HG02870 (cell line): Measurements from ENCODE around the gene MAP7D3.
A peak's percentile ranks its signal among the peaks of the same experiment; 100 is the strongest.

Experiments used
- ATAC-seq: cut with Tn5 transposase; IDR thresholded peaks from one replicate; pipeline ENCODE4 v1.9.1; 2021; ENCODE audit warnings: mild to moderate bottlenecking, moderate library complexity; ENCODE audit not compliant: unreplicated experiment

The MAP7D3 gene

DNA sequence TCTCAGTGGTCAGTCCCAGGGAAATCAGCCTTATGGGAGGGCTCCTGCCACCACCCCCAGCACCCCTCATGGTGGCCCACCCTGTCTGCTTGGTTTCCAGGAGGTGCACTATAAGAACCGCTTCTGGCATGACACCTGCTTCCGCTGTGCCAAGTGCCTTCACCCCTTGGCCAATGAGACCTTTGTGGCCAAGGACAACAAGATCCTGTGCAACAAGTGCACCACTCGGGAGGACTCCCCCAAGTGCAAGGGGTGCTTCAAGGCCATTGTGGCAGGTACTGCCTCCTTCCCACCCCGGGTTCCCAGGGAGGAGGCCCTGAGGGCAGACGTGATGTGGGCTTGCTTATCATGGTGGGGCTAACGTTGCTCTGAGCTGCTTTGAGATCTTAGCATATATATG, 44.3 kb downstream of the MAP7D3 start:
- no peak for ATAC-seq

DNA sequence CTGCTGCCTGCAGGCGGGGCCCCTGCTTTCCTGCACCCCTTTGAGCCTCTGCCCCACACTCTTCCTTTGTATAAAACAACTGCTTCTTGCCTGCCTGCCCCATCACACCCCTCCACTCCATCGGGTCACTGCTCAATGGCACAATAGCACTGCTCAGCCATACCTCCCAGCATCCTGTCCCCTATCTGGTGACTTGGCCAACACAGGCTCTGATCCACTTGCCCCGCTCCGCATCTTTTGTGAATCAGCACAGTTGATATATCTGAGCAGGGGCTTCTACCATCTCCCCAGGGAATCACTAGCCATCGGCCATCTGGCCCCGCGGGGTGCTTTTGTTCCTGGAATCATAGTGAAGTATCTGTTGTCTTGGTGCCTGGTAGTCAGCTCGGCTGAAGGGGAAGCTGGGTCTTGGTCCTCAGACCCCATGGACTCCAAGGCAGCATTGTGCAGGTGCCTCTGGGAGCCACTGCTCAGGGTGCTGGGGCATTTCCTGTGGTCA, 45.3 kb downstream of the MAP7D3 start:
- no peak for ATAC-seq

DNA sequence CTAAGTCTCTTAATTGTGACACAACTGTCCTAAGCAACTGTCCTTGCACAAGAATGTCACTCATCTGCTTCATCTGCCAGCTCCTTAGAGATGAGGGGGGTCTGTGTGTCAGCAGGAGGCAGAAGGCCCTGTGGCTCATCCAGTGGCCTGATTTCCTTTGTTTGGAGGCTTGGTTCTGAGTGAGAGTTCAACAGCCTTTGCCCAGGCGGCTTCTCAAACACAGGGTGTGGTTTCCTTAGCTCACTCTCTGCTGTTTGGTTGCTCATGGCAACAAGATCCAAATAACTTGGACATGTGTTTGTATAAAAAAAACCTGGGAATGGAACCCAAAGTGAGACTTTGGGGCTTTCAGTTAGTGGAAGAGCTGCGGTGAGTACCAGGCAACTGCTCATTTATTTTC, 46.6 kb downstream of the MAP7D3 start:
- ATAC-seq: no peak

DNA sequence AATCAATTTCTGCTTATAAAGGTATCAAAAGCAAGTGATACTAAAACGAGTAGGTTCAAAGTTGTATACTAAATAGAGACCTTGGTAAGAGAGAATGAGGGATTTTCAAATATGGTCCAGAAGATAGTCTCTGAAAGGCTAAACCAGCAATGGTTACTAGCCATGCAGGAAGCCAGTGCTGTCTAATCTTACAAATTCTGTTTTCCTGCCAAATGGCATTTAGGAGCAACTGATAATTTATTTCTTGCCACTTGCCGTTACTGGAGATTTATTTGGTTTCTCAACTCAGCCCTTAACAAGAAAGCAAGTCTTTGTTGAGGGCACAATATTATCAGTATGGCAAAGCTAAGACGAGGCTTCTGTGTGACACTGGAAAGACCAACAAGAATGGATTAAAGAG, 47.2 kb downstream of the MAP7D3 start:
- no peak for ATAC-seq

DNA sequence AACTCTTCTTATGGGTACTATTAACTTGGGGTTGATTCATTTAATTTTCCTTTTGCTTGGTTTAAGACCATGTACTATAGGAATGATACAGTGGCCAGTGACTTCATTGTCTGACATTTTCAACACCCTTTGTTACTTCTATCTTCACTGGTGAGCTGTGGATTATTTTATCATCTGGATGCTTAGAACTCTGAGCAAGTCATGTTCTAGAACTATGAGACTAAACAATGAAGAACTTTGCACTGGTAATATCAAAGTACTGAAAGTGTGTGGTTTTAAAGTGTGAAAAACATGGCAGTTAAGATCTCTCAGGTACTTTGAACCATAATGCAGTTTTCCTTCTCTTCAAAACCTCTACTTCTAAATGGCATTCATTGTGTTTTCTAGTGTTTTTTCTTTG, 47.8 kb downstream of the MAP7D3 start:
- no peak for ATAC-seq

DNA sequence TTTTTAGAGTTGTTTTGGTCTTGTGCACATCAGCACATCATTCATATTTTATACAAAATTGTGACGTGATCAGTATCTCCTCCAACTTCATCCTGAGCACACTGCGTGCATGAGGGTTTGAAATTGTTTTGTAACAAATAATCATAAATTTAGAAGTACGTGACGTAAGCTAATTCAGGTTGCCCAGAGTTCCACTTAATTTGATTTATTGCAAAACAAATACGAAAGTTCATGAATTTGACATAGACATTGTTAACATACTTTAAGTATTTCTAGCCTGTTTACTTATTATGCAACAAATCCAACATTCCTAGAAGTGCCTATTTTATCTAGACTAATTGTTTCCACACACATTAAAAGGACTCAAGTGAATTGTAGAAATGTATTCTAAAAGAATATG, 48.3 kb downstream of the MAP7D3 start:
- no peak for ATAC-seq

DNA sequence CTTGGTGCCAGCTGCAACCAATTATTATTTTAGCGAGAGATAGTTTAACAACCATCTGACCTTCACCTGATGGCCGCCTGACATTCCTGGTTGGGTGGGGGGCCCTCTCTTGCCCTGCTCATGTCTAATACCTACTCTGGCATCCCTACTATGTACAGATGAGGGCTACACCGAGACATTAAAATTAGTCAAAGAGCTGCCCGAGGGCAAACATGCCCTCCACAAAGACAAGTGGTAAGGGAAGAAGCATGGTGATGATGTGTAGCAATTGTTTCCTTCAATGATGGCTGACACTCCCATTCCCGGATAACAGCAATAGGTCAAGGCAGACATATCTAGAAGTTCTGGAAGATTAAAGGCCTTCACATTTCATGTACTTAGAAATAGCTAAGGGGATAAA, 49.6 kb downstream of the MAP7D3 start:
- ATAC-seq: no peak

DNA sequence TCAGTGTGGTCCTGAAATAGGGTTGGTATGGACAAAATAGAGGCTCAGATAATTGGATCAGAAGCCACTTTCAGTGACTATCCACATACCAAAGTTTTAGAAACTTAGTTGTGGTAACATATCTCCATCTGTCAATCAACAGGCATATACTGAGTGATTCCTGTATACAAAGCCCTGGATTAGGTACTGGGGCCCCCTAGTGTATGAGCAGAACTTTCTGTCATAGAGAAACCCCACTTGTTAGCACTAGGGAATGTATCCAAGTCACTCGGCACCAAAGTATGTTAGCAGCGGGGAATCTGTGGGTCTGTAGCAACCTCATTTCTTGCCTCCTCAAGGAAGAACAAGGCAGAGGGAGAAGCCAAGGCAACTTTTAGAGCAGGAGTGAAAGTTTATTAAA, 50.7 kb downstream of the MAP7D3 start:
- peak; percentile 45 for ATAC-seq

DNA sequence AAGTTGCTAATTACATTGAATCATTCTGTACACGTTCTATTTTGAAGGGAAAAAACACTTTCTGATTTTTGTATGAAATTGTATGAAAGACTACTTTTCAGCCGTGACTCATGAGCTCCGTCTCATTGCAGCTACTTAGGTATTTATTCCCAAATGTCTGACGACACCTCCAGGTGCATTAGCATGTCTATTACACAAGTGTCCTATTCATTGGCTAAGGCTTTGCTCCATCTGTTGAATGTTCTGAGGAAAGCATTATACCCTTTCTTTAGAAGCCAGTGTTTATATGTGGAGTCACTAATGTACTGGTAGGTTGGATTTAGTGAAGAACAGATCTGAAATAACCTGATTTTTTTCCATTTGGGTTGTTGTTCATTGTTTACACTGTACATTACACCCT, 51.8 kb downstream of the MAP7D3 start:
- ATAC-seq: no peak

DNA sequence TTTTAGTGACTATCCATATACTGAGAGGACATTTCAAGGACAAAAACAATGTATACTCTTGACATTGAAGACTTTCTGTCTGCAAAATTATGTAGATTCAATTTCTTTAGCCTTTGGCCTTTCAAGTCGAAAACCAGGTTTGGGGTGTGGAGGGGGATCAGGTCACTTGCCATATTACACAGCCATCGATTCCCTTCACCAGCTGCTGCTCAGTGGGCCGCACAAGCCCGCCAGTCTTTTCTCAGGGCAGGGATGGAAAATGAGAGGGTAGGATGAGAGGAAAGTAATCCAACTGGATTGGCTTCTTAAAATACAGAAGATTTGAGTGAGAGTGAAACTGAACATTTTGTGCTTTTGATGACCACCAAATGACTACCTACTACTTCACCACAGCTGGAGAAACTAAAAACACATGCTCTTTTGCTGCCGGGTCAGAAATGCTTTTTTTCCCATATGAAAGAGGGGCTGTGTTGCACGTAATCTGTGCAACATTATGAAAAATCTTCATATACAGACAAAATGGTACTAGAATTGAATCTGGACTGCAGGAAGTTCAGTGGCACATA, 52.4 kb downstream of the MAP7D3 start:
- ATAC-seq: no peak

DNA sequence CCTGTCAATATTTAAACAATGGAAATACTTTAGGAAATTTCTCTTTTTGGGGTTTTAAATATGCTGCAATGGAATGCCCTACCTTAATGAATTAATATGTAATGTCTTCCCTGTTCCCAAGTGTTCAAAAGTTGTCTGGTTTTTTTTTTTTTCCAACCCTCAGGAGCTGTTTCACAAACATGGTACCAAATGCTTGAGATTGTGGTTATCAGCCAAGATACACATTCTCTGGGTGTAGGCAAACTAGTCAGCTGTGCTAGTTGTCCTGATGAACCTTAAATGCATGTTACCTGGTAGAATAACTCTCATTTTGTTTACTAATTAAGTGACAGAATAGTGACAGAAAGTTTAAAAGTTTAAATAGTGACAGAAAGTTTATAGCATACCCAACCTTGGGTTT, 53.2 kb downstream of the MAP7D3 start:
- no peak for ATAC-seq

DNA sequence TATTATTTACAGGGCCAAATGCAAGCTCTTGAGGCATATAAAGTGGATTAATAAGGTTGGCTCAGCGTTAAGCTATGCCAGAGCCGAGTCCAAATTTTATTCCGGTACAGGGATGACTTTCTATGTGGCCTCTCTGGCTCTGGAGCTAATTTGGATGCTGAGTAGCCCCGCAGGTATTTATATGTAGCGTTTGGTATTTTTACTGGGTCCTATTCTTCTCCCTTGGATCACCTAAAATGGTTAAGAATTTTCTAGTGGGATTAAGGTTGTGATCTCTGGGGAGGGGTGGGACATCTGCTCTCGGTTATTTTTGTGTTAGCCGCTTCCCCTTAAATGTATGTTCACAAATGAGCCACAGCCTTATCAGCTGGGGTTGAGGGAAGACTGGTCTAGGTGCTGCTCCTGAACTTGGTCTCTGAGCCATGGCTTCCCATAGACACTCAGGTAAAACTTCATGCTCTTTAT, 54.5 kb downstream of the MAP7D3 start:
- no peak for ATAC-seq

DNA sequence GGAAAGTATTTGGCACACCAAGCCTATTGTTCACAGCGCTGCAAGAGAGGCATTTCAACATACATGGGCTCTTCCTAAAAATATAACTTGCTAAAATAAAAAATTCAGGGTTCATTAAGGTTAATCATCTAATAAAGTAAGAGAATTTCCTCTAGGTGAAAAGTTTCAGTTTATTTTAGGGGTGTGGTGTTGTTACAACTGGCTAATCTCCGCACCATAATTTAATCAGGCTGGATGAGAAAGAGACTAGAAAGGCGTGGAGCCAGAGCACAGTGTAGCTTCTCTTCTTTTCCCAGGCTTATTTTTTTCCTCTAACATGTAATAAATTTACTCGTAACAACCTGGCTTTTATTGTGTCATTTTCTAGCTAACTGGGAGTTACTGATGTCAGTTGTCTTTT, 56.0 kb downstream of the MAP7D3 start:
- no peak for ATAC-seq

DNA sequence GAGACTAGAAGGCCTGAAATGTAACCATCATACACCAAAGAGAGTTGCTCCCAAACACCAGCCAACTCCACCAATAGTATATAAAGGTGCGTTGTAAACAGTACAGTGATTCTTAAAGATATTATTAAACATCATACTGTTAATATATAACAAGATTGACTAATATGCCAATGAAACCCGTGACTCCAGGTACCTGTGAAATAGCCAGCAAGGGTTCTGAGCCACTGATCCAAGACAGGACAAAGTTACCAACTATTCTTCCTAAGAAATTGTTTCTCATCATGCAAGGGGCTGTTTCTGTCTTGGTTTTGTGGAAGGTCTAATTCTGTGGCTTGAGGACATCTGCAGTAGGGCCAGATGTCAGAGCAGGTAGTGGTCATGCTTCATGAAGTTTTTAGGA, 56.7 kb downstream of the MAP7D3 start:
- no peak for ATAC-seq

DNA sequence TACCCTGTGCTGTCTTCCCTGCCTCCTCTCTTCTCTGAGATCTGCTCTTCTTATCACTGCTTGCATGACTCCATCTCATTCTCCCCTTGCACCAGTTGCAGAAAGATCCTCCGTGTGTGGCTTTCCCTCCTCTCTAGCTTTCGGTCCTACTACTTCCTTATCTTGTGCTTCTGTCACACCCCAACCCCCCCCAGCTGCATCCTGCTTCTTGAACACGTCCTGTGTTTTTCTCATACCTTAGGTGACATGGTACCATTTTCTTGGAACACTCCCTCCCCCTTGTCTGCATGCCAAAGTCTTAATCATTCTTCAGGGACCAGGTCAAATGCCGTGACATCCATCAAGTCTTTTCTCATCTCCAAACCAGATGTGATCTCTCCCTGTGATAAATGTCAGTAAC, 57.4 kb downstream of the MAP7D3 start:
- ATAC-seq: no peak

DNA sequence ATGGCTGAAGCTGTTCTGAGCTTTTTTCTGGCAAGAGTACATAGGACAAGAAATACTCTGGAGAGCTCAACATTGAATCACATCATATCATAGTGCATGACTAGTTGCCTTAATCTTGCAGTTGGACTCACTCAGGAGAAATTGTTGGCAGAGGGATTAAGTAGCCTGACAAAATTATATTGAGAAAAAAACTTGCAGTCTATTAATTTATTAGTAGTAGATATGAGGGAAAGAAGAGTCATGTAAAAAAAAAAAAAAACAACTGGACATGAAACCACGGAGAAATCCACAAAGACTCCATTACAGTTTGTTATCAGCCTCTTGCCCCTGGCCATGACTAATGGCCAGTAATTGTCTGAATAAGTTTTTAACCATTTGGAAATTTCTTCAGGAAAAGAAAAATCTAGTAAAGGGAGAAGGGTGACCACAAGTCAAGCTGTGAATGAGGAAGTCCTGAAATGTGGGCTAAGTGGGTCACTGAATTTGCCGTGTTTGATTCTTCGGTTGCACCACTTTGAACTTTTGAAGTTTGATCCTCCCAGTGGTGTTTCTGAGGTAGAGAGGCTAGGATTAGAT, 58.3 kb downstream of the MAP7D3 start:
- ATAC-seq: no peak

DNA sequence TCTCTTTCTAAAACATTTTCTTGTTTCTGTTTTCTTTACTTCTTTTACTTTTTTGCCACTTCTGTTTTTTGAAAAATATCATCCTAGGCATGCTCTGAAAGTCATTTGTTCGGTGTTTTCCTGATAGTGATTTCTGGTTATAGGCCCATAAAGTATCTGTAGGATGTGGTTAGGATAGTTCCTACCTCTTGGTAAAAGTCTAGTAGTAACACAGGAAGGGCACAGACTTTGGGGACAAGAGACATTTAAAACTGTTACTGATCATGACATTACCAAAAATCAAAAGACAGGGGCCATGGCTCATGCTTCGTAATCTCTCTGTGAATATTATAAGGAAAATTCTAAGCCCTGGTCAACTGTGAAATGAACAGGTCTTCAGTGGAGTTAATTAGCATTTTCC, 59.1 kb downstream of the MAP7D3 start:
- ATAC-seq: no peak

DNA sequence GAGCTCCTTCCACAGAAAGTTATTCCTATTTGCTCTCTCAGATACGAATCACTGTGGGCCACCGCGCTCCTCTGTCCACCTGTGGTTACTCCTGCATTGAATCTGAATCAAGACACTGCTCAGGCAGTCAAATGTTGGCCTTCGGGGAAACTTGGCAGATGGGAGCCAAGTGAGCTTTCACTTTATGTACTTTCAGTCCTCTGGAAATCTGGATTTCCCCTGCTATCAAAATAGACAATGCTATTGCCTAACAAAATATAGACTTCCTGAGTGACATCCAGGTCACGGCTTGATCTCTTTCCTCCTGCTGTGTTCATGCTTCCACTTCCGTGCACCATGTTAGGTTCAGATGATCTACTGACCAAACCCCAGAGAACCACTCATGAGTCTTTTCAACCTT, 60.0 kb downstream of the MAP7D3 start:
- ATAC-seq: no peak

DNA sequence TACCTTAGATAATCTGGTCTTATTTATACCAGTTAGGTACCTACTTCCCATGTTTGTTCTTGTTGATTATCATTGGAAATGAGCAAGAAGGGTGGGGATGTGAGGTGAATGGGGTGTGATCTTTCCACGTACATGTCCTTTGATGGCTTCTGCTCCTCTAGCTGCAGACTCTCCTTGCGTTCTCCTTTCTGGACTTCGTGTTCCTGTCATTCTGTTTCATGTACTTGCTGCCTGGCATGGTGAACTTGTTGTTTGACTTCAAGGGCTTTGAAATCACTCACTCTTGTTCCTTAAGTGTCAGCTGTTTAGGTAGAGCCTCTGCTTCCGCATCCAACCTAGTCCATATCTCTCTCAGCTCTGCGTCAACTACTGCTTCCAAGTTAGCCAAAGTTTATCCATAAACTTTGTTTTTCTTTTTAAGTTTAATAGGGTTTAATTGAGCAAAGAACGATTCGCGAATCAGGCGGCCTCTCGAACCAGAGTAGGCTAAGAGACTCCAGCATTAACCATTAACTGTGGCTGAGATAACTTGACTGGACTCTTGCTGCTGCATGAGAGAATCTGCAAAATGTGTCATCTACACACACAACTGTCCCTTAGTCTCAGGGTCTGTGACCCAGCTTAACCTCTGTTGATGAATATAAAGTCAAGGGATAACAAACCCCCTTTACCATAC, 61.0 kb downstream of the MAP7D3 start:
- no peak for ATAC-seq

DNA sequence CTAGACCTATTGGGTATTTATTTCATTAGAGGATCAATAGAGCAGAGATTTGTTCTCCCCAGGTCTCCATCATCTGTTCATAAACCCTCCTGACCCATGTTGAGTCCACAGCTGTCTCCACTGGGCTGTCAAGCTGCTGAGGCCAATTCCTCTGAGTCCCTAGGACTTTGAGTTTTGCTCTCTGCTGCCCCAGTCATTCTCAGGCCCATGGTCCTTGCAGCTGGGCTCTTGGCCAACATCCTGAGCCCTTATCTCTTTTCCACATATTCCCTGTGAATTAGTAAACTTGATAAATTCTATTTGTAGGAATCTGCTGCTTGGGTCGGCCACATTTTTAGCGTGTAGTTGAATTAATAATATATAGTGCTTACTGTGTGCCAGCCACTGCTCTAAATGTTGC, 62.0 kb downstream of the MAP7D3 start:
- no peak for ATAC-seq

DNA sequence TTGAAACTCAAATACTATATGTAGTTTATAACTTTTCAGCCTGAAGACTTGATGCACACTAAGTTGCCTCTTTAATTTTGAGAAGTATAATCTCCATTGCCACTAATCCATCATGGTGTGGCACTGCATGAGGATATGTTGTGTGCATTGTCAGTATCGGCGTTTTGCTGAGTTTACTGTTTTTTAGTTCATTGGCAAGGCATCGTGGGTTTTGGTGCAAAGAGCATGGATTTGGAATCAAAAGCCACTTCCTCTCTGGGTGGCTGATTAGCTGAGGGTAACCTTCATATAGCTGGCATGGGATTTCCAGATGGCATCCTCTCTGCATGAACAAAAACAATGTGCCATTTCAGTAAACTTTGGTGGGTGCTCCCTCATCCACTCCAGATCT, 65.2 kb downstream of the MAP7D3 start:
- no peak for ATAC-seq

DNA sequence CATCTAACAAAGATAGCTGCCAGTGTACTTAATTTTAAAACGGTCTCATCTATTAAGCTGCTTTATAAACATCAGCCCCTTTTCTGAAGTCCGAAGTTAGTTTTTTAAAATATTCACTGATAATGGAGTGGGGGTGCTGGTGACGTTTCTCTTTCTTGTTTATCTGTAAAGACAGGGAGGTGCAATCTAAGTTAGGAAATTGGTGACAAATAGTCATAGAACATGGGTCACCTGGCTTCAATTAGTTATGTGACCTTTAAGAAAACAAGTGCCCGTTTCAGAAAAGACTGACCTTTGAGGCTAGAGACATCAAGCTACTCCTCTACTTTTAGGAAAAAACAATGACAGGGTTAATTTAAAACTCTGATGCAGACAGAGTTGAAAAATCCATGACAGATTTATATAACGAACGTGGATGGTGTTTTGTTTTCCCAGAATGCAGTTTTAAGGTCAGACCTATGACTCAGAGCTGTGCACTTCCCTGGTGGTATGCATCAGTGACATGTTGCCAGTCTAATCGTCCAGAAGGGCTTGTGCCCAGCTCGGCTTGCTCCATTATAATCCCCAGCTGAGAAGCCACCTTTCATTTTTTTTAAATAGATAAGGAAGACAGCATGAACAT, 65.7 kb downstream of the MAP7D3 start:
- ATAC-seq: no peak
